CD4-positive, alpha-beta memory T cell (primary cell): ENCODE measurements around the gene SLC17A9. TPM values are rescaled to one million over a fixed set of nuclear protein-coding genes. Genes with fewer than 3 reads are reported as not detected.

Experiments used
- CTCF ChIA-PET: fragments of 350-600 bp; sonication (Branson Sonifier 250); formaldehyde crosslinking; loops from one replicate; lab custom pipeline; 2021; ENCODE audit warnings: inconsistent platforms; ENCODE audit not compliant: partially characterized antibody; lab: Charles Lee
- POLR2A ChIA-PET: fragments of 350-600 bp; sonication (Branson Sonifier 250); formaldehyde crosslinking; loops from one replicate; lab custom pipeline; 2021; ENCODE audit not compliant: partially characterized antibody; lab: Charles Lee
- DNase-seq, 5 donors: peaks; one replicate each; pipeline versions ENCODE4 v3.0.0 to v3.0.0-alpha.2; 2020 to 2022; ENCODE audit warnings: mixed read lengths in 1 of 5
- H3K27ac ChIP-seq: one replicate; pipeline ENCODE4 v1.7.0; 2013; ENCODE audit warnings: low read depth, low read length
- H3K27me3 ChIP-seq: 2 replicates; pipeline ENCODE4 v1.7.0; 2013; ENCODE audit warnings: mild to moderate bottlenecking, low read length, moderate library complexity; ENCODE audit not compliant: insufficient read depth
- H3K36me3 ChIP-seq: 2 replicates; pipeline ENCODE4 v1.7.0; 2013; ENCODE audit warnings: mild to moderate bottlenecking, low read length, moderate library complexity; ENCODE audit not compliant: insufficient read depth
- H3K4me1 ChIP-seq: 2 replicates; pipeline ENCODE4 v1.7.0; 2013; ENCODE audit warnings: mild to moderate bottlenecking, low read length, moderate library complexity; ENCODE audit not compliant: insufficient read depth
- H3K4me3 ChIP-seq, 2 donors: one replicate each; pipeline ENCODE4 v1.7.0; 2013; ENCODE audit warnings: low read length in 2 of 2, mild to moderate bottlenecking in 1 of 2
- H3K9me3 ChIP-seq, 2 donors: one replicate each; pipeline ENCODE4 v1.7.0; 2013; ENCODE audit warnings: low read length in 2 of 2, control low read depth in 1 of 2; ENCODE audit not compliant: control insufficient read depth in 1 of 2
- H3K27ac Mint-ChIP-seq, 7 donors: one replicate each; pipeline ENCODE4 v1.8.0; 2020 to 2021; ENCODE audit warnings: mixed read lengths in 7 of 7, mild to moderate bottlenecking in 6 of 7, inconsistent platforms in 3 of 7, moderate library complexity in 3 of 7
- H3K27me3 Mint-ChIP-seq, 2 donors: one replicate each; pipeline ENCODE4 v1.8.0; 2020 to 2021; ENCODE audit warnings: mixed read lengths in 2 of 2
- H3K36me3 Mint-ChIP-seq, 2 donors: one replicate each; pipeline ENCODE4 v1.8.0; 2020 to 2021; ENCODE audit warnings: mixed read lengths in 2 of 2, inconsistent platforms in 1 of 2, mild to moderate bottlenecking in 1 of 2
- H3K4me1 Mint-ChIP-seq, 4 donors: one replicate each; pipeline ENCODE4 v1.8.0; 2020 to 2021; ENCODE audit warnings: mixed read lengths in 4 of 4, mild to moderate bottlenecking in 1 of 4
- H3K4me3 Mint-ChIP-seq, 8 donors: one replicate each; pipeline ENCODE4 v1.8.0; 2020 to 2021; ENCODE audit warnings: mixed read lengths in 8 of 8, mild to moderate bottlenecking in 7 of 8, moderate library complexity in 6 of 8, inconsistent platforms in 3 of 8
- H3K9me3 Mint-ChIP-seq, 8 donors: one replicate each; pipeline ENCODE4 v1.8.0; 2020 to 2021; ENCODE audit warnings: mixed read lengths in 8 of 8, mild to moderate bottlenecking in 5 of 8, inconsistent platforms in 3 of 8, moderate library complexity in 1 of 8
- intact Hi-C: fragments of 100-400 bp; cut with micrococcal nuclease; formaldehyde crosslinking; loops from one replicate; pipeline ENCODE4 v1.15.1; 2023
- polyA plus RNA-seq, 2 donors: library from polyadenylated mRNA; unstranded; fragments of 300-500 nt; fragmentation: Illumina TruSeq; gene quantifications; one replicate each; pipeline ENCODE4 v1.2.3, GENCODE V29; 2021
- total RNA-seq, 2 experiments: library from RNA; stranded (reverse); gene quantifications; one replicate each; pipeline ENCODE4 v1.2.3, GENCODE V29; 2021

SLC17A9 gene
- total and polyA plus RNA-seq, 4 experiments from 2014 or later: 0.13 to 2.4 (median 2.1) TPM; not detected in 1

DNA sequence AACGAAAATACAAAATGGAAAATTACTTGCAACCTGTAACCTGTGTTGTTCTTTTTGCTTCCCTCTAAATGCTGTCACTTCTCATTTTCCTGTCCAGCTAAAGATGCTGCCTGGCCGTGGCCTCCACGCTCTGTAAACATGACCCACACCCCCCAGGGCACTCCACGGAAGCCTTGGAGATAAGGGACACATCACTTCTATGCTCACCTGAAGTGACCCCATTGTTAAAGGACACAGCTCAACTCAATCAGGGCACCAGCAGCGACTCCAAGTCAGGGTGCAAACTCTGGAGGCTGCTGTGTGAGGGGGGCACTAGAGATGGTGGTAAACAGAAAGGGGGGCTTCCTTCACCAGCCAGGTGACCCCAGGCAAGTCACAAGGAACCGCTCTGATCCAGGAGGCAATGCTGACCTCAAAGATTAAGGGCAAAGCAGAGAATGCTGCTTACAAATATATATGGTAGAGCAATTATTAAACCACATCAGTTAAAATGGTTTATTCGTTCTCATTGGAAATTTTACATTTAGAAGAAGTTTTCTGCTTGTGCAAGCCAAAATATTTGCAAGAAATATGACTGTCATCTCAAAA is 39.4 kb upstream of the SLC17A9 start:
- H3K9me3 Mint-ChIP-seq: no peaks in the 10 kb centered on the region
- no peaks in the 10 kb centered on the region for H3K27me3 Mint-ChIP-seq
- peak overlapping the region in 2 of 8 donors; percentile 12 to 14 for H3K4me3 Mint-ChIP-seq
- Histone ChIP-seq H3K4me1 (peaks cover 50% of the 10 kb centered on the region), H3K36me3 (peaks cover 53% of the 10 kb centered on the region), H3K9me3 (no peaks in the 10 kb centered on the region), H3K27me3 (no peaks in the 10 kb centered on the region), H3K4me3 (no peak overlapping the region), H3K27ac (no peak overlapping the region)
- no peak for DNase-seq
- peak overlapping the region in 2 of 7 donors; percentile 57 to 70 for H3K27ac Mint-ChIP-seq
- peaks cover 35 to 55% of the 10 kb centered on the region in 2 donors for H3K36me3 Mint-ChIP-seq
- CTCF ChIA-PET: interaction anchor here (0.9 to 4.7 kb wide), 2 partner anchors 13 kb away, joined by 3 to 28 read pairs; no protein-coding TSS in a partner anchor
- intact Hi-C loops: no loop called here
- POLR2A ChIA-PET: interaction anchor here (1.0 to 4.0 kb wide), 6 partner anchors 12 to 38 kb away, joined by 3 to 13 read pairs (median 6); partner anchors contain the start of genes DIDO1 and GID8
- peaks cover 34 to 77% (median 50%) of the 10 kb centered on the region in 4 donors for H3K4me1 Mint-ChIP-seq

DNA sequence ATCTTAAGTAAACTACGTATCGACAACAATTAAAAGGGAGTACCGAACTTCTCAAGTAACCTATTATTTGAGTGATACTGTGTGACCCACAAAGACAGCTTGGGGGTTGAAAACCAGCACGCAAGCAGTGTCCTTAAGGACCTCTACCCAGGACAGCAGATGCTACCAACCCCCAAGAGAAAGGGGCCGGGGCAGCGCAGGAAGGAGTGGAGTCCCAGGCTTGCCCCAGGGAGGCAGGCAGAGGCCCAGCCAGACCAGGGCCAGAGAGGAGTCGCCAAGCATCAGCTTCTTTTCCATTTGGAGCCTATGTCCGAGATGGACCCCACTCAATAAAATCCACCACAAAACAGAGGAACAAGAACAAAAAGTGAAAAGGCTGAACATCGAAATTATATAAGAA is 38.1 kb upstream of the SLC17A9 start:
- H3K27ac ChIP-seq: no peak overlapping the region
- H3K27me3 Mint-ChIP-seq: no peaks in the 10 kb centered on the region
- H3K9me3 Mint-ChIP-seq: no peaks in the 10 kb centered on the region
- ChIA-PET POLR2A (interaction anchor here (1.0 to 1.7 kb wide), 4 partner anchors 11 to 39 kb away, joined by 3 to 7 read pairs (median 4); partner anchors contain the start of gene GID8), CTCF (interaction anchor here (4.7 kb wide), 1 partner anchor 14 kb away, joined by 28 read pairs; no protein-coding TSS in a partner anchor)
- H3K4me3 Mint-ChIP-seq: no peak overlapping the region
- peaks cover 63% of the 10 kb centered on the region for H3K4me1 ChIP-seq
- no peaks in the 10 kb centered on the region for H3K9me3 ChIP-seq
- peaks cover 45 to 85% (median 61%) of the 10 kb centered on the region in 4 donors for H3K4me1 Mint-ChIP-seq
- no peak overlapping the region for H3K4me3 ChIP-seq
- H3K27ac Mint-ChIP-seq: peak overlapping the region in 1 of 7 donors; percentile 81
- intact Hi-C loops: no loop called here
- no peak for DNase-seq
- H3K27me3 ChIP-seq: no peaks in the 10 kb centered on the region
- peaks cover 40% of the 10 kb centered on the region for H3K36me3 ChIP-seq
- H3K36me3 Mint-ChIP-seq: peaks cover 30 to 49% of the 10 kb centered on the region in 2 donors

DNA sequence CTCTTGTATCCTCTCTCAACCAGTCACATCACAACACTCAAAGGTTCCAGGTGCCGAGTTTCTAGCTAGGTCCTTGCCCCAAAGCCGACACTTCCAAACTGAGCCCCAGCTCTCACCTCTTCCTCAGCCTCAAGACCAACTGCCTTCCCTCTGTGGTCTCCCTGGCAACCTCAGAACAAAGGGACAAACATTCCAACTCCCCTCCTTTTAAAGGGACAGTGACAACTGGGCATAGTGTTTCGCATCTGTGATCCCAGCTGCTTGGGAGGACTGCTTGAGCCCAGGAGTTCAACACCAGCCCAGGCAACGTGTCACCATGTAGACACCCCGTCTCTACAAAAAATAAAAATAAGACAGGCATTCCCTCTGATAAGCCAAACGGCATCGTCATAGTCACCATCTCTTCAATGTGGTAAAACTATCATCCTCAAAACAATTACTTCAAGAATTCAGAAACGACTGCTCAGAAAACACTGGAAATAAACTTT is 37.5 kb upstream of the SLC17A9 start:
- no peaks in the 10 kb centered on the region for H3K9me3 Mint-ChIP-seq
- H3K27ac ChIP-seq: no peak overlapping the region

DNA sequence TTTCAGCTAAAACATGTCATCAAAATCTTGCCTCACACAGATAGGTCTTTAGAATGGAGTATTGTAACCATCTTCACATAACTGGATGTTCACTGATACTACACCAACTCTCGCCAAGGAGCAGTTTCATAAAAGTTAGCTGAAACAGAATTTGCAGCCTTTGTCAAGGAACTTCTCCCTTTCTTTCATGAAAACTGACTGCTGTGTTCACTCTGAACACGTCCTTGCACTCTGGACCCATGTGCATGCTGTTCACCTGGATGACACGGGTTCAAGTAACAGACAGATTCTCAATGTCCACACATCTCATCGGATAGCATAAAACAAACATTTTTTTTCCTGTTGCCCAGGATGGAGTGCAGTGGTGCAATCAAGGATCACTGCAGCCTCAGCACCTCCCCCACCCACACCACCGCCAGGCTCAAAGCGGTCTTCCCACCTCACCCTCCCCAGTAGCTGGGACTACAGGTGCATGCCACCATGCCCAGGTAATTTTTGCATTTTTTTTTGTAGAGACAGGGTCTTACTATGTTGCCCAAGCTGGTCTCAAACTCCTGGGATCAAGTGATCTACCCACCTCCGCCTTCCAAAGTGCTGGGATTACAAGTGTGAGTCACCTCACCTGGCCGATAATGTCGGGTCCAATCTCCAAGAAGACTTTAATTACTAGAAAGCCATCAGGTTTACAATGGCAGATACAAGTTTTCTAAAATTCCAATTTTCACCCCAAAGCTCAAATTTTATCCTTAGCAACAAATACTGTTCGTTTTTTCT is 35.6 kb upstream of the SLC17A9 start:
- peaks cover 55 to 89% (median 72%) of the 10 kb centered on the region in 4 donors for H3K4me1 Mint-ChIP-seq
- Histone ChIP-seq H3K4me3 (no peak overlapping the region), H3K27me3 (no peaks in the 10 kb centered on the region), H3K9me3 (no peaks in the 10 kb centered on the region), H3K4me1 (peaks cover 86% of the 10 kb centered on the region), H3K27ac (no peak overlapping the region), H3K36me3 (peaks cover 15% of the 10 kb centered on the region)
- ChIA-PET CTCF (interaction anchor here (1.5 to 6.5 kb wide), 6 partner anchors 10 to 92 kb away, joined by 4 to 73 read pairs (median 8); no protein-coding TSS in a partner anchor), POLR2A (interaction anchor here (2.6 to 6.4 kb wide), 4 partner anchors 13 to 37 kb away, joined by 10 to 52 read pairs (median 22); partner anchors contain the start of gene GID8)
- H3K27me3 Mint-ChIP-seq: no peaks in the 10 kb centered on the region
- H3K4me3 Mint-ChIP-seq: peak overlapping the region; percentile 46 to 93 (median 86)
- intact Hi-C loops: no loop called here
- H3K9me3 Mint-ChIP-seq: no peaks in the 10 kb centered on the region
- DNase-seq: no peak
- peaks cover 10 to 30% of the 10 kb centered on the region in 2 donors for H3K36me3 Mint-ChIP-seq
- H3K27ac Mint-ChIP-seq: peak overlapping the region; percentile 33 to 92 (median 88)

More for the DNA sequence above, 37.5 kb upstream of the SLC17A9 start:
- Histone ChIP-seq H3K4me3 (no peak overlapping the region), H3K4me1 (peaks cover 68% of the 10 kb centered on the region), H3K36me3 (peaks cover 34% of the 10 kb centered on the region), H3K27me3 (no peaks in the 10 kb centered on the region), H3K9me3 (no peaks in the 10 kb centered on the region)
- peaks cover 26 to 43% of the 10 kb centered on the region in 2 donors for H3K36me3 Mint-ChIP-seq
- CTCF ChIA-PET: interaction anchor here (1.5 to 4.7 kb wide), 4 partner anchors 11 to 94 kb away, joined by 4 to 28 read pairs (median 6); no protein-coding TSS in a partner anchor
- H3K27ac Mint-ChIP-seq: peak overlapping the region; percentile 59 to 93 (median 81)
- H3K4me1 Mint-ChIP-seq: peaks cover 49 to 87% (median 63%) of the 10 kb centered on the region in 4 donors
- no peaks in the 10 kb centered on the region for H3K27me3 Mint-ChIP-seq
- POLR2A ChIA-PET: interaction anchor here (1.1 to 1.7 kb wide), 2 partner anchors 22 kb away, joined by 3 to 7 read pairs; partner anchors contain the start of gene GID8
- peak overlapping the region in 7 of 8 donors; percentile 37 to 76 (median 61) for H3K4me3 Mint-ChIP-seq
- intact Hi-C loops: no loop called here
- peak in 2 of 5 donors; percentile 29 to 47 for DNase-seq

DNA sequence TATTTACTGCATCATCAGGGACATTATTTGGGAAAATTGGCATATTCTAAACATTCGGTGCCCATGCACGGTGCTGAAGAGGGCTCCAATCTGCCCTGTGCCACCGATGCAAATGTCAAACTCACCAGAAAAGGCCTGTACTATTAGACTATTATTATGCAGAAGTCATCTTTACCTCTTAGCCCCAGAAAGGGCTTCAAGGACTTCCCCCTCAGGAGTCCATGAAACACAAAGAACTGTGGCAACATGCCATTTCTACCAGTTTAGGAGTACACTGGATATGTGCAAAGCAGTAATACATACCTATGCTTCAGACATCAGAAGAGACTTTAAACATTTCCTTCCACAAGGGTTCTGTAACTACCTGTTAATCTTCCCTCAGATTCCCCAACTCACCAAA is 34.8 kb upstream of the SLC17A9 start:
- no peaks in the 10 kb centered on the region for H3K9me3 Mint-ChIP-seq
- H3K27ac Mint-ChIP-seq: peak overlapping the region; percentile 80 to 94 (median 89)
- H3K4me1 ChIP-seq: peaks cover 95% of the 10 kb centered on the region
- peaks cover 7% of the 10 kb centered on the region for H3K36me3 ChIP-seq
- peaks cover 7 to 30% of the 10 kb centered on the region in 2 donors for H3K36me3 Mint-ChIP-seq
- H3K9me3 ChIP-seq: no peaks in the 10 kb centered on the region
- peaks cover 61 to 95% (median 79%) of the 10 kb centered on the region in 4 donors for H3K4me1 Mint-ChIP-seq
- peak overlapping the region; percentile 46 for H3K27ac ChIP-seq
- ChIA-PET POLR2A (interaction anchor here (1.2 to 6.4 kb wide), 9 partner anchors 10 to 62 kb away, joined by 3 to 52 read pairs (median 10); partner anchors contain the start of genes DIDO1 and GID8), CTCF (interaction anchor here (1.0 to 6.5 kb wide), 7 partner anchors 10 to 91 kb away, joined by 4 to 73 read pairs (median 11); no protein-coding TSS in a partner anchor)
- no peaks in the 10 kb centered on the region for H3K27me3 Mint-ChIP-seq
- no peaks in the 10 kb centered on the region for H3K27me3 ChIP-seq
- no peak for DNase-seq
- H3K4me3 ChIP-seq: peak overlapping the region in 1 of 2 donors; percentile 16
- peak overlapping the region; percentile 83 to 93 (median 88) for H3K4me3 Mint-ChIP-seq
- intact Hi-C loops: no loop called here

DNA sequence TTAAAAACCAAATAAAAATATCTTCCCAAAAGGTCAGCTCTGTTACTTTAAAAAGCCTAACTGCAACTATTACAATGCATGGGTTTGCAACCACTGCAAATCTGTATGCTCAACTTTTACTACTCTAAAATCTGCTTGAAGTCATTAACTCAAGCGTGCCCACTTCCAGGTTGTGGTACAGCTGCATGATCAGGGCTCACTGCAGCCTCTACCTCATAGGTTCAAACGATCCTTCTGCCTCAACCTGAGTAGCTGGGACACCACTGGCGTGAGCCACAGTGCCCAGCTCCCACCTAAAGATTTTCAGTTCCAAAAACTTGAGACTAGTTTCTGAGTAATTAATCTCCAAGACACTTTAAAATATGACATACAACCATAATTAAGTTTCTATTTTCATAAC is 34.4 kb upstream of the SLC17A9 start:
- Histone ChIP-seq H3K36me3 (peaks cover 5% of the 10 kb centered on the region), H3K4me3 (peak overlapping the region; percentile 16 to 27), H3K4me1 (peaks cover 97% of the 10 kb centered on the region), H3K27me3 (no peaks in the 10 kb centered on the region), H3K9me3 (no peaks in the 10 kb centered on the region), H3K27ac (peak overlapping the region; percentile 46)
- ChIA-PET CTCF (interaction anchor here (0.7 to 6.5 kb wide), 10 partner anchors 11 to 91 kb away, joined by 4 to 73 read pairs (median 9); no protein-coding TSS in a partner anchor), POLR2A (interaction anchor here (1.2 to 6.4 kb wide), 10 partner anchors 9 to 62 kb away, joined by 3 to 52 read pairs (median 8); partner anchors contain the start of genes DIDO1 and GID8)
- Mint-ChIP-seq H3K4me3 (peak overlapping the region; percentile 83 to 93 (median 88)), H3K27ac (peak overlapping the region; percentile 80 to 94 (median 89)), H3K9me3 (no peaks in the 10 kb centered on the region), H3K36me3 (peaks cover 4 to 27% of the 10 kb centered on the region in 2 donors), H3K27me3 (no peaks in the 10 kb centered on the region), H3K4me1 (peaks cover 60 to 97% (median 80%) of the 10 kb centered on the region in 4 donors)
- intact Hi-C loops: no loop called here
- DNase-seq: peak in 3 of 5 donors; percentile 35 to 56 (median 39)
